ENCODE data around the gene SEMA5A.

SEMA5A gene

GRCh38 chr5:9453480-9454011 is 92.3 kb downstream of the SEMA5A start:
- in situ Hi-C loops (cut with MboI; ENCODE audit: low pct_unique_long_range_greater_than_20kb, low sequenced_read_pairs), result no loop called here
- DNase-seq, result no peak

GRCh38 chr5:9452181-9452580 is 93.7 kb downstream of the SEMA5A start:
- in situ Hi-C loops (cut with MboI; ENCODE audit: low pct_unique_long_range_greater_than_20kb, low sequenced_read_pairs), result no loop called here
- no peak for DNase-seq

GRCh38 chr5:9451037-9451436 is 94.8 kb downstream of the SEMA5A start:
- in situ Hi-C loops (cut with MboI; ENCODE audit: low pct_unique_long_range_greater_than_20kb, low sequenced_read_pairs), result no loop called here
- no peak for DNase-seq

DNA sequence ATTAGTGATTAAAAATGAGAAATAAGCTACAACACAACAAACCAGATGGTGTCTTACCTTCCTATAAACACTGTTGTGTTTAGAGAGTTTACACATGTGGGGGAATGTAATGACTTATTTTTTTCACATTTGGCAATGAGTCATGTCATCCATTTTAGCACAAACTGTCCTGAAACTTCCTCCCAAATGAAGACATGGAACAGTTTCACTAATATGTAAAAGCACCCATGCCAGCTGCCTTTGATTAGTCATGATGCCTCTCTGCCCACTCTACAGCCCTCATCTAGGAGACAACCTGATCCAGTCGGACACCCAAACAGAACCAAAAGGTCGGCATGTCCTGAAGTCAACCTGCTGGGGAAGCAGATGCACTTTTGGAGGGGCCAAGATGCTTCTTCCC is 98.2 kb downstream of the SEMA5A start:
- DNase-seq, result no peak
- in situ Hi-C loops (cut with MboI; ENCODE audit: low pct_unique_long_range_greater_than_20kb, low sequenced_read_pairs), result no loop called here

DNA sequence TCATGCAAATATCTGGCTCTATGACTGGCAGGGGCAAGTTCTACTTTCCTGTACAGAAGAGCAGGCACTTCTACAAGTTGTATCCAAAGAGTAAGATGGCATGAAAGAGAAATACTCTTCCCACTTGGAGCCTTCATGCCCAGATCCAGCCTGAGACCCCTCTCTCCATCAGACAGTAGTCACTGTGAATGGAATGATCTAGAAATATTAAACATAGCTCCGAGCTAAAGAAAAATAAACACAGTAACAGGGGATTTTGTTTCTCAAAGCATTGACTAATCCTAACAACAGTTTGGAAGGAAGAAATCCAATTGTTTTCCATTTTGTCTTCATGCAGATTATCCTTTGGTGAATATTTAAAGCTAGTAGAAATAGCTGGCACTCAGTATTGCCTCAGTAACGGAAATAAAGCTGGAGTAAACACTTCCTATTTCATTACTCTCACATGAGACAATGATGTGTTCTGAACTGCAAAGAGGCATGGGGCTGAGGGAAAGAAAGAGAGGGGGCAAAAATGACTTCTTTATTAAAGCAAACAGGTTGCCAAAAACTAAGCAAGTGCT is 100.0 kb downstream of the SEMA5A start:
- no peak for DNase-seq
- in situ Hi-C loops (cut with MboI; ENCODE audit: low pct_unique_long_range_greater_than_20kb, low sequenced_read_pairs), result no loop called here

DNA sequence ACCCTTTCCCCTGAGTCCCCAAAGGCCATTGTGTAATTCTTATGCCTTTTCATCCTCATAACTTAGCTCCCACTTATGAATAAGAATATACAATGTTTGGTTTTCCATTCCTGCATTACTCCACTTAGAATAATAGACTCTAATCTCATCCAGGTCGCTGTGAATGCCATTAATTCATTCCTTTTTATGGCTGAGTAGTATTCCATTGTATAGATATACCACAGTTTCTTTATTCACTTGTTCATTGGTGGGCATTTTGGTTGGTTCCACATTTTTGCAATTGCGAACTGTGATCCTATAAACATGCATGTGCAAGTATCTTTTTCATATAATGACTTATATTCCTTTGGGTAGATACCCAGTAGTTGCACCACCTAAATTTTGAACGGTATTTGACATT is 101.5 kb downstream of the SEMA5A start:
- DNase-seq, result no peak
- in situ Hi-C loops (cut with MboI; ENCODE audit: low pct_unique_long_range_greater_than_20kb, low sequenced_read_pairs), result no loop called here

- DNase-seq, result no peak
- in situ Hi-C loops (cut with MboI; ENCODE audit: low pct_unique_long_range_greater_than_20kb, low sequenced_read_pairs), result no loop called here
Observed at GRCh38 chr5:9441610-9442009, 104.3 kb downstream of the SEMA5A start.

GRCh38 chr5:9440517-9440916 is 105.4 kb downstream of the SEMA5A start:
- DNase-seq, result no peak
- in situ Hi-C loops (cut with MboI; ENCODE audit: low pct_unique_long_range_greater_than_20kb, low sequenced_read_pairs), result no loop called here

DNA sequence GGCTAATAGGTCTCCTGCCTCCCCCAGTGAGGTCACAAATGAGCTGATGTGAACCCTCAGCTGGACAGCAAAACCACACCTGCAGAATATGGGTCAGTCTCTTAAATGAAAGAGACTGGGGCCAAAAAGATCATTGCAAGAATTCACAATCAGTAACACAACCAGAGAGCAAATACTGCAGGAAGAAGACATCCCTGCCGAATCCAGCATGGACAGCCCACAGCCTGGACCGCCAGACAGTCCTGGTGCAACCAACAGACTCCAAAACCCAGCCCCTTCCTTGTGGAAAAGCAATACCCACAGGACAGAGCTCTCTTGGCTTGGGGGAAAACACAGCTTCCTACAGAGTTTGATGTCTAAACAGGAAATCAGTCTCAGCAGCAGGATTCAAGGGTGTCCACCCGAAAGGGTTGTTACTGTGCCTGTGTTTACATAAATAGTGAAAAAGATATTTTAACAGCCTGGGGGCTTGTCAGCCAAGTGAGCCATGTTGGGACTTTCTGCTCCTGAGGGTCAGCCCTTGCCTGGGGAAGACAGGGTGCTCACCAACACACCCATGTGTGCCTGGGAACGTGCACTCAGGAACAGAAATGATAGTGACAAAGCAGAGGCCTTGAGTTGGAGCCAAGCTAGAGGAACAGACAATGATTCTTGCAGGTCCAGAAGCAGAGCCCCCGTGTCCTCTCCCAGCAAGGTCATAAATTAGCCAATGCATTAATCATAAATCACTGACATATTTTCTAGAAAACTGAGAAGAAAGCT is 106.2 kb downstream of the SEMA5A start:
- DNase-seq, result no peak
- in situ Hi-C loops (cut with MboI; ENCODE audit: low pct_unique_long_range_greater_than_20kb, low sequenced_read_pairs), result no loop called here

DNA sequence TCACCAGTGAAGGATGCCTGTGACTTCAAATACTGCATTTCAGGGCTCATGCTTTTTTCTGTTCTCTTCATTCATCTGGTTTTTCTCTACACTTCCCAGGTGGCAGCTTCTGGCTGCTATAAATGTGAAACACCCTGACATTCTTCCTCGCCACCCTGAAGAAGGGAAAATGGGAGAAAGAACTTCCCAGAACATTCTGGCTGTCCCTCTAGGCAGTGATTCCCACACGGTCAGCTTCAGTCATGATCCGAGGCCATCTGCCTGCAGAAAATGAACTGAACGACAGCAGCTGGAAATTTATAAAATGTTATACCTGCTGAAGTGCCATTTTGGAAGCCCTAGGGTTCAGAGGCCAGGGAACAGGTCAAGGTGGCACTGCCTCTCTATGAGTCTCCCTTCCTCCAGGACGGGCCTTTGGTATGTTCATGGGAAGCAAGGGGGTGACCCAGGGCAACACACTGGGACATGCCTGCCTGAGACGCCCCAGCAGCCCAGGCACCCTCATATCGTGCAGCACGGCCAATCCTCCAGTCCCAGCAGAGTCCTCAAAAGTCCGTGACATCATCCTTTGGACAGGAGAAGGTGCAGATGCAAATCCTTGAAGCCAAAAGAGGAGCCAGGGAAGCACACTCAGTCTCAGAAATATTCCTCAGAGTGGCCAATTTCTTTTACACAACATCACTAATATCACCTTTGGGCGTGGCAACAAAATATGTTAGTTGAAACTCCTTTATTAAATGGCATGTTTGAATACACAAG is 107.1 kb downstream of the SEMA5A start:
- in situ Hi-C loops (cut with MboI; ENCODE audit: low pct_unique_long_range_greater_than_20kb, low sequenced_read_pairs), result no loop called here
- no peak for DNase-seq

GRCh38 chr5:9437741-9438240 is 108.1 kb downstream of the SEMA5A start:
- in situ Hi-C loops (cut with MboI; ENCODE audit: low pct_unique_long_range_greater_than_20kb, low sequenced_read_pairs), result no loop called here
- no peak for DNase-seq

DNA sequence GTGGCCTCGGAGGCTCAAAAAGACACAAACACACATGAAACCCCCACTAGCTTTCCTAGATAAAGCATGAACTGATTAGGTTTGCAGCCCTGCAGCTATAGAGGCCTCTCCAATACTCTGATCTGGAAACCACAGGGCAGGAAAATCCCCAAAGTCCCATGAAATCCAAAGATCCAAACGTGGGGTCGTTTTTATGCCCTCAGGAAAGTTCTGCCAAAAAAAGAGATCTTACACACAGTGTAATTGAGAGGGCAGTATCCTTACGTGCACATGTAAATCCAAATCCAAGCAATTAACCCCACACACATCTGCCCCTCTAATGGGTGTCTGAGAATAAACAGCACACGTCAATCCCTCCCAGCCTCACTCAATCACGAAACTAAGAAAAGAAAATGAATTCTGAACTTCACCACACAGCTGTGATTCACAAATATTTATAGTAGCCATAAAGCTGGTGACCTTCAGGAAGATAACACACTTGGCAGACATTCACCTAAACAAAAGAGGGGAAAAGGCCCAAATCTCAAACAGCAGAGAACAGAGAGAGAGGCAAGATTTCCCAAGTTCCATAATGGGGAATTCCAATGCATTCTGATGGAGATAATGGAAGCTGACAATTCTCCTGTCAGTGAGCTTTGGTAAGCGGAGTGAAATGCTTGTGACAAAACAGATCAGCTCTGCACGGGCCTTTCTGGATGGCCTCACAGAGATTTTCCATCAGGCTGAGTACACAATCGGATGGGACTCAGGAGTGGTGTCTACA is 114.2 kb downstream of the SEMA5A start:
- in situ Hi-C loops (cut with MboI; ENCODE audit: low pct_unique_long_range_greater_than_20kb, low sequenced_read_pairs), result no loop called here

DNA sequence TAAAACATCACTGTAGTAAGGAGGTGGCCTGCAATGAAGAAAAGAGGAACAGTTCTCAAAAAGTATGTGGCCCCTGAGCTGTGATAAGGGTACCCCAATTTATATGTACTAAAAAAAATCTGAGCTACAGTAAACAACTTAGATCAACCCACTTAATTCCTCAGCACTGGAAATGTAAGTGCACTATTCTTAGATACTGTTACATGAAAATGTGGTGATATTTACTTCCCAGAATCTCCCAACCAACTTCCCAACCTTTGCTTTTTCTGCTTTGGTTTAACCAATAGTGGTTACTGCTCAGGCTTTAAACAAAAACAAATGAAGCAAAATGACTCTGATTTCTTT is 114.8 kb downstream of the SEMA5A start:
- in situ Hi-C loops (cut with MboI; ENCODE audit: low pct_unique_long_range_greater_than_20kb, low sequenced_read_pairs), result no loop called here
- DNase-seq, result no peak

More for the DNA sequence above, 114.2 kb downstream of the SEMA5A start:
- no peak for DNase-seq

DNA sequence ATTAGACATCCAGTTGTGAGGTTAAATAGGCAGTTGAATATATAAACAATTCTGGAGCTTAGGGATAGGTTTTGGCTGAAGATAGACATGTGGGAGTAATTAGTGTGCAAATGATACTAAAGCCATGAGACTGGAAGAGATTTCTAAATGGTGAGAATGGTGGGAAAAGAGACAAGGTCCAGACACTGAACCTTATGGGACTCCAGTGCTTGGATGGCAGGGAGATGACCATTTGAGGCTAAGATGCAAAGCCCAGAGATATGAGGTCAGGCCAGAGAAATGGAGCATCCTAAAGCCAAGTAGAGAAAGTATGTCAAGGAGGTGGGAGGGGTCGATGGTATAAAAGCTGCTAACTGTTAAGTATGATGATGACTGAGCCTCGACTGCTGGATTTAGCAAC is 115.6 kb downstream of the SEMA5A start:
- in situ Hi-C loops (cut with MboI; ENCODE audit: low pct_unique_long_range_greater_than_20kb, low sequenced_read_pairs), result no loop called here
- DNase-seq, result no peak

- in situ Hi-C loops (cut with MboI; ENCODE audit: low pct_unique_long_range_greater_than_20kb, low sequenced_read_pairs), result no loop called here
- DNase-seq, result no peak
Observed at GRCh38 chr5:9429691-9430215, 116.1 kb downstream of the SEMA5A start.

DNA sequence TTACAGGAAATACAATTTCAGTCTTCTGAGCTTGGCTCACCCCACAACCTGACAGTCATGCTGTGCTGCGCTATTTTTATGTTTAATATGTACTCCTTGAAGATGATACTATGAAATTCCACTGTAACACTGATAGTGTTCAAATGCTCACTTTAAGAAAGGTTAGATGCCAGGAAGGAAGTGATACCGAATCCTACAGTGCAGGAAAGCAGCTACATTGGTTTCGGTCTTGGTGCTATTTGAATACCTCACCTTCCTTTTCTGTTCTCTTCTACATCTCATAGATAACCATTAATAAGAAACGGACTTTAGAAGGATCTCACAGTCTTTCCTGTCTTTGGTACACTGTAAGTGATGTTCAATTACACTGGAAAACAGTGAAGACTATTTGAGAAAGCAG is 117.6 kb downstream of the SEMA5A start:
- in situ Hi-C loops (cut with MboI; ENCODE audit: low pct_unique_long_range_greater_than_20kb, low sequenced_read_pairs), result no loop called here
- no peak for DNase-seq

- in situ Hi-C loops (cut with MboI; ENCODE audit: low pct_unique_long_range_greater_than_20kb, low sequenced_read_pairs), result no loop called here
- no peak for DNase-seq
Observed at GRCh38 chr5:9425710-9426109, 120.2 kb downstream of the SEMA5A start.

GRCh38 chr5:9423571-9423970 is 122.3 kb downstream of the SEMA5A start:
- in situ Hi-C loops (cut with MboI; ENCODE audit: low pct_unique_long_range_greater_than_20kb, low sequenced_read_pairs), result no loop called here
- DNase-seq, result no peak

DNA sequence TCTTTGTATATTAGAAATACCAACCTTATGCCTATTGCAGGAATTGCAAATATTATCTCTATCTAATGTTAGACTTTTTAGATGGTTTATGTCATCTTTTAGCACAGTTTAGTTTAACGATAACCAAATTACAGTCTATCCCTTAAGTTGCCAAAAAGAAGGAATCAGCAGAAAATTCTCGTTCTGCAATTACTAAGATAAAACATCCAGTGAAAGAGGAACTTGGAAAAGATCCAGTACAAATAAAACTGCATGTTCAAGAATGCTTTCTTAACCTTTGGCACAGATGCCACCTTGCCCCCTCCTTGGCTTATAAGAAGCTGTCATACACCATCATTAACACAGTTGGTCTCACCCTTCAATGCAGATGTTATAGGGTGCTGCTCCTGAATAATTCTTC is 124.0 kb downstream of the SEMA5A start:
- DNase-seq, result no peak
- in situ Hi-C loops (cut with MboI; ENCODE audit: low pct_unique_long_range_greater_than_20kb, low sequenced_read_pairs), result no loop called here

All from KBM-7 (cell line).